GM21515 (cell line): Measurements from ENCODE around the gene RTN4RL1.
"Not testable (repeated sequence)": the region's sequence is repeated elsewhere in the genome, so short reads cannot be mapped to it uniquely, and the experiment has no call there.

Experiments
- ATAC-seq: cut with Tn5 transposase; IDR thresholded peaks from one replicate; pipeline ENCODE4 v1.9.1; 2021; ENCODE audit not compliant: unreplicated experiment

The RTN4RL1 gene

DNA sequence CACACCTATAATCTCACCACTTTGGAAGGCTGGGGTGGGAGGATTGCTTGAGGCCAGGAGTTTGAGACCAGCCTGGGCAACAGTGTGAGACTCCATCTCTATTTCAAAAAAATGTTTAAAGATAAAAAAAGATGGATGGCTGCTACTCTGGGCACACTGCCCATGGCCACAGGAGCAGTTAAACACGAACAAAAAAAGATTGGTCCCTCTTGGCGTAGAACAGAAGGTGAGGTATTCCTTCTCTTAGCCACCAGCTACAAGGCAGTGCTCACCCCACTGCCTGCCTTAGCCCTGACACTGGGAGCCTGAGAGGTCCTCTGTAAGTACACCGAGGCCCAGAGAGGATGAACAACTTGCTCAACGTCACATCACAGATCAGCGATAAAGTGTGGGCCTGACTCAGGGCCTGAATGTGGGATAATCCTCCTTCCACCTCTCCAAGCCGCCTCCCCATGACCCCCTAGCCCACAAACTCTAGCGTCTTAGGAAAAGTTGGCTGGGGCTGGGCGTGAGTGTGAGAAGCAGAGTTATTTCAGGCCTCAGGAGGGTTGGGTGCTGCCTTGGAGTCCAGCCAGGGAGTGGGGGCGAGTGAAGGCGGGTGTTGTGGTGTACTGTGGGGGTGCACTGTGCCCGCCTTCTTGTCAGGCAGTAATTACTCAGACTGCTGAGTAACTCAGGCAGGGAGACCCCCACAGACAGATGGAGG lies 2.5 kb upstream of the RTN4RL1 start:
- no peak for ATAC-seq

DNA sequence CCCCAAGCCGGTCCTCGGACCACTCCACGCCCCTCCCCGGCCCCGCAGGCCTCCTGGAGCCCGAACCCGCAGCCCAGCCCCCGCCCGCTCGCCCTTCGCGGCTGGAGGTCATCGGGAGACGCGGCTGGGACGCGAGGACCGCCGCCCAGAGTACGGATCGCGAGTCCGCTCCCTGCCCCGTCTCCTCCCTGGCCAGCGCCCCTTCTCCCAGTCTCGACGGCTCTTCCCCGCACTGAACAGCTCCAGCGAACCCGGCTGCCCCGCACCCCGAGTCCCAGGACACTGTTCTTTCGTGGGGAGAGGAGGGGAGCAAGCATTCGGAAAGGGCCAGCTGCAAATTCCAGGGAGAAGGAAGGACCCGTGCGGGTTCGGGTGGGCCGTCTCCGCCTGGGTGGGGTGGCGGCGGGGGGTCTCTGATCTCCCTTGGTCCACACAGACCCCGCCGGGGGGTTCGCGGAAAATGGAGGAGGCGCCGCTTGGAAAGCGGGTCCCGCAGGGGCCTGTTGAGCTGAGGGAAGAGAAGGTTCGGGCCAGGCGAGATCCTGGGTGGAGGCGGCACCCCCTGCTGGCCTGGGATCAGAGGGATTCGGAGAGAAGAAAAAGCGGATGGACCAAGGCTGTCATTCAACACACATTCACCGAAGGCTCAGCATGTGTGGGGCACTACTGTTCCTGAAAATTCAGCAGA lies 632 bp upstream of the RTN4RL1 start:
- no peak for ATAC-seq

DNA sequence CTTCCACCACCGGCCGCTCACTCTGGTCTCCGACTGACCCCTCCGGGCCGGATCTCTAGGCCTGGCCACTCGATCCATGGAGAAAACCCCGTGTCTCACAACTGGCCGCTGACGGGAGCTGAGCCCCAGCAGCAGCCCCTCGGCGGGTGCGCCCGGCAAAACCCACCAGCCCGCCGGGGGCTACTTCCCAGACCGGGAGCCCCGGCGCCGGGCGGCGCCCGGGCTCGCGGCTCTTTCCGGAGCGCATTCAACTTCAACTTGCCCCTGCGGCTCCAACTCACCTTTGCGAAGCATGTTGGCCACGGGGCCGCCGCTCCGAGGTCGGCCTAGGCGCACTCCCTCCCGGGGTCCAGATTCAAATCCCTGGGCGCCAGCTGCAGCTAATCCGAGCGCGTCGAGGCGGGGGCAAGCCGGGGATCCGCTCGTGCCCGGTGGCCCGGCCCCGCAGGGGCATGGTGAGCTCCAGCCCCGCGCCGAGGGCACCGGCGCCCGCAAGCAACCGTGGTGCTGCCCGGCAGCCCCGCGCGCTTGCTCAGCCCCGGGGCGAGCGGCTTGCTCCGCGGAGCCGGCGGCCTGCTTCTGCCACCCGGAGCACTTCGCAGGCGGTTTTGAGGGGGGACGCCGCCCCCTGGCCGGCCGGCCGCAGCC lies 438 bp downstream of the RTN4RL1 start:
- no peak for ATAC-seq

DNA sequence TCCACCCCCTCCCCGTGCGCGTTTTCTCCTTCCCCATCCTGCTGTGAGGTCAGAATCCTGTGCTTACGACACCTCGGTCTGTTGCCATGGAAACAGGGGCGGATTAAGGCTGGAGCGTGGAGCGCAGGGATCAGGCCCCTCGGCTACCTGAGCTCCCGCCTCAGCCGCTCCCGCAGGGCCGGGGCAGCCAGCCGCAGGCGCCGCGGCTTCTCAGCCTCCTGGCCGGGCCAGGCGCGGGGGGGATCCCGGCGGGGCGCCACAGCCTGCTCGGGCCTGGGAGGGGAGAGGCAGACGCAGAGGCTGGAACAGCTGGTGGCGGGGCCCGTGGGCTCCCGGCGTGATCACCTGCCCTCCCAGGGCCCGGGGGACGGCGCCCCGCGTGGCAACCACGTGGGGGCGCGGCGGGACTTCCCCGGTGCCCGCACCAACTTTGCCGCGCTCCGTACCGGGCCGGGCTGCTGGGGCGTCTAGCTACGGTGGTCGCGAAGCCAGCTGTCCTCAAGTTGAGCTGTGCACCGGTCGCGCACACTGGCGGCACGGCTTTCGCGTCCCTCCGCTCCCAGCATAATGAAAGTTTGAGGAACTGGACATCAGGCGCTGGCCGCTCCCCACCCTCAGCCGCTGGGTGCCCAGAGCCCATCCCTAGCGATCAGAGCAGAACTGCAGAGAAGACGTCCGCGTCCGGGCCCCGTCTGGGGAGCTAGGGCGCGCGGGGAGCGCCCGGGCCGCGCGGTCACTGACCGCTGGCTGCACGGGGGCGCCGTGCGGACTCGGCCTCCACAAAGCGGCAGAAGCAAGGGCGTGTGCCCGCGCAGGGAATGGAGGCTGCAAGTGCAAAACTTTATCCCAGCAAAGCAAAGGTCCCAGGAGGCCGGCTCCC lies 1.2 kb downstream of the RTN4RL1 start:
- no peak for ATAC-seq

GRCh38 chr17:2023256-2023655 lies 1.9 kb downstream of the RTN4RL1 start:
- no peak for ATAC-seq

GRCh38 chr17:2022647-2023240 lies 2.4 kb downstream of the RTN4RL1 start:
- ATAC-seq, result no peak

- no peak for ATAC-seq
These were observed 4.4 kb downstream of the RTN4RL1 start for GRCh38 chr17:2020721-2021120.

DNA sequence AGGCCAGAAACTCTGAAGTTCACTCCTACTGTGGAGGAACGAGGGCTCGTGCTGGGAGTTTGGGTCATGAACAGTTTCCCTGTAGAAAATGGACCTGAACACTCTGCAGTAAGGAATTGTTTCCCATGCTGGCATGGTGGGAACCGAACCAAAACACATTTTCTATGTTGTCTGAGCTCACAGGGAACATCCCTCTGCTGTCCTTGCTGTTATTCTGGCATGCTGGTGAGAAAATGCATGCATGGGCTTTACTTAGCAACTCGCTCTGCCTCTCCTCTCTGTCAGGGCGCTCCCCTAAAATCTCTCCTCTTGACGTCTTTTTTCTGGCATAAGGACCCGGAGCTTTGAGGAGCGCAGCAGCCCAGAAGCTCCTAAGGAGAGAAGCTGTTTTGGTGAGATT lies 5.4 kb downstream of the RTN4RL1 start:
- ATAC-seq, result no peak

GRCh38 chr17:2018716-2019510 lies 6.2 kb downstream of the RTN4RL1 start:
- ATAC-seq, result no peak

GRCh38 chr17:2017274-2017941 lies 7.7 kb downstream of the RTN4RL1 start:
- no peak for ATAC-seq

- no peak for ATAC-seq
These were observed 8.6 kb downstream of the RTN4RL1 start for GRCh38 chr17:2016494-2016893.

DNA sequence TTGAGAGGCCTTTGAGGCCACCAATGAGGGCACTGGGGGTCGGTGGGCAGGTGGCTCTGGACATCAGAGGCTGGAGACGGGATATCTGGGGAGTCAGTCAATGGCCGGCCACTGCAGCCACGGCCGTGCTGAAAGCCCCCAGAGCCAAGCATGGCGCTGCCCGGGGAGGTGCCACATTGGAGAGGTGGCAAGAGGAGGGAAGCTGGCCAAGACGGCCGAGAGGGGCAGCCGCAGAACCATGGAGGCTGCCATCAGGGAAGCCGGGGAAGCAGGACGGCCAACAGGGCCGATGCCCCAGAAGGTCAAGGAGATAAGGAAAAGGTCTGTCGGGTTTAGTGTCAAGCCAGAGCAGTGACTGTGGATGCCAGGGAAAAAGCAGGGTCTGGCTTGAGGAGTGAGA lies 9.8 kb downstream of the RTN4RL1 start:
- ATAC-seq, result no peak

- ATAC-seq, result no peak
These were observed 11.2 kb downstream of the RTN4RL1 start for GRCh38 chr17:2013994-2014317.

- ATAC-seq, result not testable (repeated sequence)
These were observed 11.7 kb downstream of the RTN4RL1 start for GRCh38 chr17:2013220-2013993.

GRCh38 chr17:2012499-2012898 lies 12.6 kb downstream of the RTN4RL1 start:
- no peak for ATAC-seq

DNA sequence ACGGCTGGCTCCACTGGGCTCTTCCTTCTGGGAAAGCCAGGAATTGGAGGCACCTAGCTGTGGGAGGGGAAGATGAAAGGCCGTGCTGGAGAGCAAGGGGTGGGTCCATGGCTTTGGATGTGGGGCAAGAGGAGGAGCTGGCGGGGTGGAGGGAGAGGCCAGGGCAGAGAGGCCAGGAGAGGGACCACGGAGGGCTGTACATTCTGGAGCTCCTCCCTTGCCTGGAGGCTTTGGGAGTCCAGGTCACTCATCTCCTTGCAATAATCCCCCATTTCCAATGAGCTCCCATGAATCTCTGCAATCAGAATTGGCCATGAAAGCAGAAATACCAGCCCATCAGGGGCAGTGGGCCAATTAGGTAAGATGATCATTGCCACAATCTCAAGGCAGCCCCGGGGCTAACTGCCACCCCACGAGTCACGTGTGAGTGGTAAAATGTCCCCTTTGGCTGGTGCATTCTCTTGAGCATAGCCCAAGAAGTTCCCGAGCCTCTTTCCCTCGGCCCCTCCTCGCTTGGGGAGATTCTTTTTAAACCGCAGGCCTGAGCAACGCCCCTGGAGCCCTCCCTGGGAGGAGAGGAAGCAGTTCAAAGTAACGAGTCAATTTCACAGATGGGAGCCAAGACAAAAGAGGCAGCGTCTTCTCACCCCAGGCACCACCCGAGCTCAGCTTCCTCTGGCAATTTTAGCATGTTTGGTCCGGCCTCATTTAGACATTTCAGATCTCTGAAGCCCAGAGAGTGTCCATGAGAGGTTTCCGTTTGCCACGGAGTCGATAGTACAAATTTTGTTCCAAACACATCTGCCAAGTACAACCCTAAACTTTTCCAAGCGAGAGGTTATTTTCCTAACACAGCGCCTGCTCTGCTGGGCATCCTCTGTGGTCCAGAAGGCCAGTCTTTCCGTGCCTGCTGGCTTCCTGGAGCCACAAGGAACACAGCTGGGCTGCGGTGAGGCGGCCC lies 13.4 kb downstream of the RTN4RL1 start:
- no peak for ATAC-seq

GRCh38 chr17:2009737-2010136 lies 15.4 kb downstream of the RTN4RL1 start:
- ATAC-seq, result no peak
